ENCODE results near the gene OR5M8. TPM values are rescaled to one million over a fixed set of nuclear protein-coding genes. Genes with fewer than 3 reads are reported as not detected.

The OR5M8 gene
- total RNA-seq, 1 experiment from 2014 or later = not detected

- peaks cover 9% of the 10 kb centered on the region for H3K4me1 ChIP-seq
- ChIA-PET POLR2A (no interaction called here), CTCF (no interaction called here)
- H3K4me3 Mint-ChIP-seq (ENCODE audit: unreplicated experiment) = no peak overlapping the region
- H3K27me3 Mint-ChIP-seq (ENCODE audit: insufficient read depth, unreplicated experiment) = peaks cover 7% of the 10 kb centered on the region
- intact Hi-C loops (cut with micrococcal nuclease; ENCODE audit: unreplicated experiment) = no loop called here
- H3K4me3 ChIP-seq (ENCODE audit: low read depth, low read length) = no peak overlapping the region
- DNase-seq = no peak
- H3K9me3 ChIP-seq = no peaks in the 10 kb centered on the region
- H3K27ac Mint-ChIP-seq (ENCODE audit: unreplicated experiment) = no peak overlapping the region
- no peaks in the 10 kb centered on the region for H3K9me3 Mint-ChIP-seq (ENCODE audit: unreplicated experiment)
- H3K36me3 Mint-ChIP-seq (ENCODE audit: insufficient read depth, unreplicated experiment) = no peaks in the 10 kb centered on the region
- no peak for TF ChIP-seq CTCF (IDR thresholded peaks at IDR 0.05; ENCODE audit: insufficient read depth in 1 of 2, low read depth in 1 of 2, low read length in 1 of 2, severe bottlenecking in 1 of 2, unreplicated experiment in 1 of 2)
- no peaks in the 10 kb centered on the region for H3K27me3 ChIP-seq (replicated peaks; ENCODE audit: control insufficient read depth, insufficient read depth, low read length)
- H3K36me3 ChIP-seq (ENCODE audit: control insufficient read depth, insufficient read depth, low read length) = no peaks in the 10 kb centered on the region
- BruUV-seq (replicated peaks) = no TSS peak
- peaks cover 7% of the 10 kb centered on the region for H3K4me1 Mint-ChIP-seq (ENCODE audit: low read depth, unreplicated experiment)
Measured at GRCh38 chr11:56474729-56475235, 16.4 kb downstream of the OR5M8 start.

- Mint-ChIP-seq H3K4me1 (ENCODE audit: low read depth, unreplicated experiment) (peaks cover 7% of the 10 kb centered on the region), H3K36me3 (ENCODE audit: insufficient read depth, unreplicated experiment) (no peaks in the 10 kb centered on the region), H3K27ac (ENCODE audit: unreplicated experiment) (no peak within 1 kb of the TSS), H3K9me3 (ENCODE audit: unreplicated experiment) (no peaks in the 10 kb centered on the region), H3K4me3 (ENCODE audit: unreplicated experiment) (no peak within 1 kb of the TSS), H3K27me3 (ENCODE audit: insufficient read depth, unreplicated experiment) (no peaks in the 10 kb centered on the region)
- Histone ChIP-seq H3K9me3 (no peaks in the 10 kb centered on the region), H3K4me1 (peaks cover 9% of the 10 kb centered on the region), H3K27me3 (replicated peaks; ENCODE audit: control insufficient read depth, insufficient read depth, low read length) (no peaks in the 10 kb centered on the region), H3K36me3 (ENCODE audit: control insufficient read depth, insufficient read depth, low read length) (no peaks in the 10 kb centered on the region), H3K4me3 (ENCODE audit: low read depth, low read length) (no peak within 1 kb of the TSS)
- POLR2A ChIA-PET = no interaction called here
- TF ChIP-seq CTCF (IDR thresholded peaks at IDR 0.05; ENCODE audit: insufficient read depth in 1 of 2, low read depth in 1 of 2, low read length in 1 of 2, severe bottlenecking in 1 of 2, unreplicated experiment in 1 of 2) = no peak
- no TSS peak for BruUV-seq (replicated peaks)
- CTCF ChIA-PET = no interaction called here
- DNase-seq = no peak
- intact Hi-C loops (cut with micrococcal nuclease; ENCODE audit: unreplicated experiment) = no loop called here
Measured at GRCh38 chr11:56473252-56473651, 17.9 kb downstream of the OR5M8 start, which contains the start of gene OR5M3. Gene OR5M3, minus strand, starts transcription at chr11:56473352. Its CDS starts 2,855 bp downstream, at chr11:56470497.

GRCh38 chr11:56457076-56457475, 34.1 kb downstream of the OR5M8 start:
- no peaks in the 10 kb centered on the region for H3K27me3 Mint-ChIP-seq (ENCODE audit: insufficient read depth, unreplicated experiment)
- no peak overlapping the region for H3K4me3 Mint-ChIP-seq (ENCODE audit: unreplicated experiment)
- no peaks in the 10 kb centered on the region for H3K9me3 Mint-ChIP-seq (ENCODE audit: unreplicated experiment)
- H3K27ac Mint-ChIP-seq (ENCODE audit: unreplicated experiment) = no peak overlapping the region
- H3K36me3 ChIP-seq (ENCODE audit: control insufficient read depth, insufficient read depth, low read length) = no peaks in the 10 kb centered on the region
- no peaks in the 10 kb centered on the region for H3K9me3 ChIP-seq
- no peak overlapping the region for H3K4me3 ChIP-seq (ENCODE audit: low read depth, low read length)
- no peaks in the 10 kb centered on the region for H3K27me3 ChIP-seq (replicated peaks; ENCODE audit: control insufficient read depth, insufficient read depth, low read length)
- H3K36me3 Mint-ChIP-seq (ENCODE audit: insufficient read depth, unreplicated experiment) = no peaks in the 10 kb centered on the region
- POLR2A ChIA-PET = no interaction called here
- no peak for DNase-seq
- BruUV-seq (replicated peaks) = no TSS peak
- no peaks in the 10 kb centered on the region for H3K4me1 ChIP-seq
- CTCF ChIA-PET = no interaction called here
- no peaks in the 10 kb centered on the region for H3K4me1 Mint-ChIP-seq (ENCODE audit: low read depth, unreplicated experiment)
- TF ChIP-seq CTCF (IDR thresholded peaks at IDR 0.05; ENCODE audit: insufficient read depth in 1 of 2, low read depth in 1 of 2, low read length in 1 of 2, severe bottlenecking in 1 of 2, unreplicated experiment in 1 of 2) = no peak
- intact Hi-C loops (cut with micrococcal nuclease; ENCODE audit: unreplicated experiment) = no loop called here
